Measurements from ENCODE around the gene AHCYL1. TPM values are rescaled to one million over a fixed set of nuclear protein-coding genes. Genes with fewer than 3 reads are reported as not detected.
"Not testable (repeated sequence)": the region's sequence is repeated elsewhere in the genome, so short reads cannot be mapped to it uniquely, and the experiment has no call there.

Gene AHCYL1
- total RNA-seq: 10 to 100 TPM; 60.1 to 80.8 TPM

DNA sequence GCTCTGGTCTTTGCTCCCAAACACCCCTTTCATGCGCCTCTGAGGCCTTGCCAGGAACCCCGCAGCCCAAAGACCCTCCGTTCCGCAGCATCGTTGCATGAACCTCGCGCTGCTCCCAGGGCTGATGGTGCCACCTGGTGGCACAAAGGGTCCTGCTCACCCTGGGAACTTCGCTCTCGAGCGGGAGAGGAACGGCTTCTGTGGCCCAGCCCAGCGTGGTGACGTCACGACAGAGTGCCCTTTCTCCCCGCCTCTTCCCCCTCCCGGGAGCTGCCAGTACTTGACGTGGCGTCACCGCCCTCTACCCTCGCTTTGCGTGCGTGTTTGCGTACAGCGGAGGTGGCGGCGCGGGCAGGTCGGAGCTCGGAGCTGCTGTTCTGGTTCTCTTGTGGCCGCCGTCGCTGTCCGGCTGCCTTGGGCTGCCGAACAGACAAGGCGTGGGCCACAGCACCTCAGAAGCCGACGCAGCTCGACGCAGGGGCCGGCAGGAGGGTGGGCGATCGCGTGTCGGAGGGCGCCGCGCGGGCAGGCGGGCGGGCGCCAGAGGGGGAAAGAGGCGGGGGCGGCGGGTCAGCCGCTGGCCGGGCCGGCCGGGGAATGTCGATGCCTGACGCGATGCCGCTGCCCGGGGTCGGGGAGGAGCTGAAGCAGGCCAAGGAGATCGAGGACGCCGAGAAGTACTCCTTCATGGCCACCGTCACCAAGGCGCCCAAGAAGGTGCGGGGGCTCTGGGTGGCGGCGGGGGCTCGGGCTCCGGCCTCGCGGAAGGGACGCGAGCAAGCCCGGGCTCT is at the start of gene AHCYL1:
Gene AHCYL1, plus strand, starts transcription at position 310 of the 791 bp plus-strand sequence. Its CDS starts 288 bp downstream, at position 598.
- peak within 1 kb of the TSS; percentile 89 for H3K27ac Mint-ChIP-seq
- H3K9me3 Mint-ChIP-seq: no peaks in the 10 kb centered on the region
- peaks cover 23% of the 10 kb centered on the region for H3K4me1 Mint-ChIP-seq
- H3K27me3 Mint-ChIP-seq: no peaks in the 10 kb centered on the region
- ATAC-seq (replicated peaks): peak; percentile 97
- peak within 1 kb of the TSS; percentile 89 for H3K4me3 Mint-ChIP-seq
- peaks cover 50% of the 10 kb centered on the region for H3K36me3 Mint-ChIP-seq (ENCODE audit: low read depth)

DNA sequence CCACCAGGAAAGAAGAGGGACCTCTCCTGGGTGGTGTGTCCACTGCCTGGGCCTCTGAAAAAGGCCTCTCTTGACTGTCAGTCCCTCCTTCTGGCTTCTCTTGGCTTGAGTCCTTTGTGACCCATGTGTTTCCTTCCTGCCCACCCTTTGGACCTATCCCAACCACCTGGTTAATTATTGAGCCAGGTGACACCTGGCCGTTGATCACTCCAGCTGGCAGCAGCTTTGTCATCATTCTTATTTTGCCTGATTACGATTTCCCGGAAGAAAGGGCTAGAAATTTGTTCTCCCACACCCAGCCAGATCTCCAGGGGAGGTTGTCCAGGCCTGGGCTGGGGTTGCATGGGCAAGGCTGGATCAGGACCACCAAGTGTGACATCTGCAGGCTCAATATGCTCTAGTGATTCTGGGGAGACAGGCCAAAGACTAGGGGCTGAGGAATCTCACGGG is 49.1 kb upstream of the AHCYL1 start:
- H3K36me3 Mint-ChIP-seq (ENCODE audit: low read depth): peaks cover 2% of the 10 kb centered on the region
- ATAC-seq (replicated peaks): no peak
- H3K27ac Mint-ChIP-seq: no peak overlapping the region
- H3K27me3 Mint-ChIP-seq: no peaks in the 10 kb centered on the region
- no peak overlapping the region for H3K4me3 Mint-ChIP-seq
- H3K4me1 Mint-ChIP-seq: peaks cover 5% of the 10 kb centered on the region
- H3K9me3 Mint-ChIP-seq: peaks cover 9% of the 10 kb centered on the region

DNA sequence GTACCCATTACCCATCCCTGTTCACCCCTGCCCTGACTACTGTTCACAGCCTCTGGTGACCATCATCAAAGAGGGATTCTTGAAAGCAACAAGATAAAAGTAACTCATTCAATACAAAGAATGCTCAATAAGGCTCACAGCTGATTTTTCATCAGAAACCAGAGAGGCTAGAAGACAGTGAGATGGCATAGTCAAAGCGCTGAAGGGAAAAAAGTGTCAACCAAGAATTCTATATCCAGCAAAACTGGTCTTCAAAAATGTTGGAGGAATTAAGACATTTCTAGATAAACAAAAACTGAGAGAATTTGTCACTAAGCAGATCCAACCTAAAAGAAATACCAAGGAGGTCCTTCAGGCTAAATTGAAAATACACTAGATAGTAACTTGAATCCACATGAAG is 46.8 kb upstream of the AHCYL1 start:
- Mint-ChIP-seq H3K27me3 (no peaks in the 10 kb centered on the region), H3K4me3 (no peak overlapping the region), H3K36me3 (ENCODE audit: low read depth) (no peaks in the 10 kb centered on the region), H3K27ac (no peak overlapping the region), H3K4me1 (peaks cover 5% of the 10 kb centered on the region), H3K9me3 (peaks cover 9% of the 10 kb centered on the region)
- ATAC-seq (replicated peaks): no peak

DNA sequence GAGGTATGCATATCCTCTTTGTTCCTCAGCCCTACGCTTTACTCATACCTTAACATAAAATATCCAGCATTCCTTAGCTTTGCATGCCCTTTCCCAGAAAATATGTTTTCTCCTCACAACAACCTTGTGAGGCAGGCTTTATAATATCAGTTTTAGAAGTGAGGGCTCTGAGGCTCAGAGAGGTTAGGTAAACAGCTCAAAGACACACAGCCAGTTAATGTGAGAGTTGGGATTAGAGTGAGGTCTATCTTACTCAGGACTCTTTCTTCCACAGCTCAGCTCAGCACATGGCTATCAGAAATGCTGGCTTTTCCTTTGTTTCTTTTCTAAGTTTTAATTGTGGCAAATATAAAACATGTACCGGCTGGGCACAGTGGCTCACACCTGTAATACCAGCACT is 46.0 kb upstream of the AHCYL1 start:
- no peak for ATAC-seq (replicated peaks)
- Mint-ChIP-seq H3K4me1 (peaks cover 5% of the 10 kb centered on the region), H3K9me3 (peaks cover 9% of the 10 kb centered on the region), H3K27me3 (no peaks in the 10 kb centered on the region), H3K27ac (no peak overlapping the region), H3K4me3 (no peak overlapping the region), H3K36me3 (ENCODE audit: low read depth) (no peaks in the 10 kb centered on the region)

DNA sequence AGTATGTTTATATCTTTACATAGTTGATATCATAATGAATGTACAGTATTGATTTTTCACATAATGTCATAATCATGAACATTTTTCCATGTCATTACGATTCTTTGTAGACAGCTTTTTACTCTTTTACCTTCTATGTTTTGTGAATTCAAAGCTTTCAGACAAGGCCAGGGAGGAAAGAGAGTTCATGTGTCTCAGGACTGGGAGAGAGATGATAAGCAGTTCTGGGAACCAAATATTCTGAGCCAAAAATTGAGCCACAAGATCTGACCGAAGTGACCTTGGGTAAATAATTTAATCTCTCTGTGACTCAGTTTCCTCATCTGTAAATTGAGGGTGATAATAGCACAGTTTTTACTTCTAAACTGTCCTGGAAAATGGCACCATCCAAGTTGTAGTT is 42.1 kb upstream of the AHCYL1 start:
- Mint-ChIP-seq H3K4me3 (no peak overlapping the region), H3K4me1 (peaks cover 4% of the 10 kb centered on the region), H3K36me3 (ENCODE audit: low read depth) (no peaks in the 10 kb centered on the region), H3K9me3 (no peaks in the 10 kb centered on the region), H3K27me3 (peaks cover 3% of the 10 kb centered on the region), H3K27ac (no peak overlapping the region)
- ATAC-seq (replicated peaks): no peak

DNA sequence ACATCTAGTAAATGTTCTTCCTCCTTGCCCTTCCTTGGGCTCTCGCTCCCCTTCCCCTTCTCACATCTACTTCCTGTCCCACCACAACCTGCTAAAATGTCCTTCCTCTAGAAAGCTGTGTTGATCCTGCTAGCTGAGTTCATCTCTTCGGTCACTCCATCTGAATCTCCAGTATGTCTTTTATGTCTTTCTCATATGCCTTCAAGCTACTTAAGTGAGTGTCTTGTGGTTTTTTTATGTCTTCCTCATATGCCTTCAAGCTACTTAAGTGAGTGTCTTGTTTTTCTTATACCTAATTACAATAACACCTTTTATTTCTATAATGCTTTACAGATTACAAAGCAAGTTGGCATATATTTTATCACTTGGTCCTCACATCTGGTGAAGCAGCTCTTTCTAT is 40.0 kb upstream of the AHCYL1 start:
- Mint-ChIP-seq H3K36me3 (ENCODE audit: low read depth) (no peaks in the 10 kb centered on the region), H3K27ac (no peak overlapping the region), H3K9me3 (no peaks in the 10 kb centered on the region), H3K4me3 (no peak overlapping the region), H3K27me3 (peaks cover 3% of the 10 kb centered on the region), H3K4me1 (peaks cover 9% of the 10 kb centered on the region)
- no peak for ATAC-seq (replicated peaks)

DNA sequence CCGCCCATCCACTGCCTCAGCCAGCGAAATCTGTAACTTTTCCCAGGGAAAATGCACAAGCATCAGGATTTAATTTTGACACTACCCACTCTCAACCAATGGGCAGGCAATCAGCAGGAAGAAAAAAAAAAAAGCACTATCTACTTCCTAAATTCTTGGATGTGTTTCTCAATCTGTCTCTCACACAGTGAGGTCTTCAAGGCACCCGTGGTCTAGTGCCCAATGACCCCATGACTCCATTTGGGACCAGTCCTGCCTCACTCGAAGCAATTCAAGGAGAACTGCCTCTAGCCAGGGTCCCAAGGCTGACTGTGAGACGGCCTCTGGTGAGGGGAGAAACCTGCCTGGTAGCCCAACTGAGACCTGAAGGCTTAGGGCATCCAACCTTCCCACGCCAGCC is 38.1 kb upstream of the AHCYL1 start:
- no peak overlapping the region for H3K4me3 Mint-ChIP-seq
- no peak for ATAC-seq (replicated peaks)
- peaks cover 9% of the 10 kb centered on the region for H3K4me1 Mint-ChIP-seq
- no peaks in the 10 kb centered on the region for H3K36me3 Mint-ChIP-seq (ENCODE audit: low read depth)
- H3K27me3 Mint-ChIP-seq: peaks cover 3% of the 10 kb centered on the region
- H3K9me3 Mint-ChIP-seq: no peaks in the 10 kb centered on the region
- H3K27ac Mint-ChIP-seq: no peak overlapping the region

DNA sequence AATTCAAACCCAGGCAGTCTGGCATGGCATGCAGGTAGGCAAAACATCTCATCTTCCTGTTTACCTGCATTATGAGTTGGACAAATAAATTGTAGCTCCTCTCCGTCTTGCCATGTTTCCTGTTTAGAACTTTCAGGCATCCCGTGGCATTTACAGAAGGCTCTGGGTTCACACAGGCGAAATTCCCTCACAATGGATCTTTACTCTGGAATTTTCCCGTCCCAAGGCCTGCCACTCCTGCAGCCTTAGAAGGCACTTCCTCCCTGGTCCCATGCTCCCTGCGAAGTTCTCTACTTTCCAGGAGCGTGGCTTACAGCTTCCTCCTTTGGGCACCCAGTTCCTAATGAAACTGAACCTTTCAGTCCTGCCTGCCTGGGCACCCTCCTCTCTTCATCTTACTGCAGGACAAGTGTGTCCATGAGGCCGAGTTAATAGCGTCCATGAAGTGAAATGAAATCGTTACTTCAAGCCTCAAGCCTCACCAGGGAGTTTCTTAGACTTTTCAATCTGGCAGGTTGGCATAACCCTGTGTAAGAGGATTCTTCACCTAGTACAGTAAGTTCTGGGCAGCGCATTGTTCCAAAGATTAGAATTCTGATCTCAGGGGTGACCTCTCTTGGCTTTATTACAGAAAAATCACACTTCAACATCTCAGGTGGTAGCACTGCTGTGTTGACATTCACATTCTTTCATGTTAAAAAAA is 36.8 kb upstream of the AHCYL1 start:
- ATAC-seq (replicated peaks): no peak
- H3K4me3 Mint-ChIP-seq: no peak overlapping the region
- no peak overlapping the region for H3K27ac Mint-ChIP-seq
- H3K36me3 Mint-ChIP-seq (ENCODE audit: low read depth): no peaks in the 10 kb centered on the region
- H3K9me3 Mint-ChIP-seq: no peaks in the 10 kb centered on the region
- peaks cover 3% of the 10 kb centered on the region for H3K27me3 Mint-ChIP-seq
- peaks cover 9% of the 10 kb centered on the region for H3K4me1 Mint-ChIP-seq

DNA sequence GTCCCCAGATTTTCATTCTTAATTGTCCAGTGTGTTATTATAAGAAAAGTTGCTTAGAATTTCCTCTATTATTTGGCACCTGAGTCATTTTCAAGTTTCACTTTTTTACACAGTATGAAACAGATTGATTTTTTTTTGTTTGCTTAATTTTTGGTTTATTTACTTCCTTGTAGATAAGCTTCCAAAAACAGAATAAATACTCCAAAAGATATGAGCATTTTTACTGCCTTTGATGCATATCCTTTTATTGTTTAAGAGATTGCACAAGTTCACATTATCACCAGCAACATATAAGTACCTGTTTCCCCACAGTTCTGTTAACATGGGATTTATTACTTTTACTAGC is 36.3 kb upstream of the AHCYL1 start:
- peaks cover 9% of the 10 kb centered on the region for H3K4me1 Mint-ChIP-seq
- no peaks in the 10 kb centered on the region for H3K9me3 Mint-ChIP-seq
- ATAC-seq (replicated peaks): no peak
- no peak overlapping the region for H3K27ac Mint-ChIP-seq
- peaks cover 3% of the 10 kb centered on the region for H3K27me3 Mint-ChIP-seq
- H3K36me3 Mint-ChIP-seq (ENCODE audit: low read depth): no peaks in the 10 kb centered on the region
- H3K4me3 Mint-ChIP-seq: no peak overlapping the region

DNA sequence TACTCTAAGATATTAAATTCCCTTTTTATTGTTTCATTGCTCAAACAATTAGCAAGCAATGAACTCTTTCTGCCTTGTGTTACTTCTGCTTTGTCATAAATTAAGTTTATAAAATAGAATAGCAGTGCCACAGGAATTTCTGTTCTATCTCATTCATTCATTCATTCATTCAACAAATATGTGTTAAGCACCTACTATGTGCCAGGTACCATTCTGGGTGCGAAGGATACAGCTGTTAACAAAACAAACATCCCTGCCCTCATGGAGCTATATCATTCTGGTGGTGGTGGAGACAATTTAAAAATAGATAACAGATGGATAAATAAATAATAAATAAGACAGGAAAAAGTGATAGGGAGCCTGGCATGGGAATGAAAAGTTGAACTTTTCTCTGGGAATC is 34.5 kb upstream of the AHCYL1 start:
- Mint-ChIP-seq H3K27ac (no peak overlapping the region), H3K4me1 (peaks cover 5% of the 10 kb centered on the region), H3K9me3 (no peaks in the 10 kb centered on the region), H3K36me3 (ENCODE audit: low read depth) (no peaks in the 10 kb centered on the region), H3K27me3 (peaks cover 3% of the 10 kb centered on the region), H3K4me3 (no peak overlapping the region)
- ATAC-seq (replicated peaks): no peak

DNA sequence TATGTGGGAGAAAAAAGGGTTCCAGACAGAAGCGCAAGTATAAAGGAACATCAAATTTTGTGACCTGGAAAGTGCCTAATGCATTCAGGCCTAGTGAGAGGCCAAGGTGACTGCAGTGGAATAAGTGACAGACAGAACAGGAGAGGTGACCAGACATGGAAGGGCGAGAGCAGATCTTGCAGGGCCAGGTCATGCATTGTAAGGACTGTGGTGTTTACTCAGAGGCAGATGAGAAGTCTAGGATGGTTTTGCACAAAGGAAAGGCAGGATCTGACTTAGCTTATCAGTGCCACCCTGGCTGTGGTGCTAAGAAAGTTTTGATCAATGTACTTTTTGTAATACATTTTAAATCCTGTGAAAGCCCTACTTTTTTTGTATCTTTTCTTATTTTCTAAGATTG is 34.1 kb upstream of the AHCYL1 start:
- H3K9me3 Mint-ChIP-seq: no peaks in the 10 kb centered on the region
- H3K36me3 Mint-ChIP-seq (ENCODE audit: low read depth): no peaks in the 10 kb centered on the region
- H3K27ac Mint-ChIP-seq: no peak overlapping the region
- H3K27me3 Mint-ChIP-seq: peaks cover 3% of the 10 kb centered on the region
- H3K4me1 Mint-ChIP-seq: peaks cover 5% of the 10 kb centered on the region
- no peak overlapping the region for H3K4me3 Mint-ChIP-seq
- no peak for ATAC-seq (replicated peaks)

DNA sequence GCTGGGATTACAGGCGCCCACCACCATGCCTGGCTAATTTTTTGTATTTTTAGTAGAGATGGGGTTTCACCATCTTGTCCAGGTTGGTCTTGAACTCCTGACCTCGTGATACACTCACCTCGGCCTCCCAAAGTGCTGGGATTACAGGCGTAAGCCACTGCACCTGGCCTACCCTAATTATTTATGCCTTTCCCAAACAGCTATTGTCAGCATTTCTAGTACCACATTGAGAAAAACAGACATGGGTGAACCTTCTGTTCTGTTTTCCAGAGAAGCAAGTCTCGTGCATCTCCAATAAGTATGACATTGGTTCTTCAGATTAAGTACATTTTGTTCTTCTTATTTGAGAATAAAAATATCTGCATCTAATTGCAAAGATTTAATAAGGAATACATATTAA is 33.1 kb upstream of the AHCYL1 start:
- H3K36me3 Mint-ChIP-seq (ENCODE audit: low read depth); H3K27ac Mint-ChIP-seq; H3K4me1 Mint-ChIP-seq: not testable (repeated sequence)

DNA sequence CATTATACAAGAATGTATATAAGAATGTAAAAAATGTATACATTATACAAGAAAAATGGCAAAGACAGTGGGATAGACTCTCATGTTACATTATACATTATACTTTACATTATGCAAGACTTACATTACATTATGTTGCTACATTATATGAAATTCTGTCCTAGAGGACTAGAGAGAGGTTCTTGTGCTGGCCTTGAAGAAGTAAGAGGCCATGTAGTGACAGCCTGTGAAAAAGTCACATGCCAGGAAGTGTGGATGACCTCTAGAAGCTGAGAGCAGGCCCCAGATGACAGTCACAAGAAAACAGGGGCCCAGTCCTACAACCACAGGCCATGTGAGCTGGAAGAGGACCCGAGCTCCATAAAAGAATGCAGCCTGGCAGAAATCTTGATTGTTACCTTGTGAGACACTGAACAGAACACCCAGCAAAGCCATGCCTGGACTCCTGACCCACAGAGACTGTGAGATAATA is 30.5 kb upstream of the AHCYL1 start:
- no peaks in the 10 kb centered on the region for H3K36me3 Mint-ChIP-seq (ENCODE audit: low read depth)
- no peaks in the 10 kb centered on the region for H3K9me3 Mint-ChIP-seq
- peaks cover 11% of the 10 kb centered on the region for H3K27me3 Mint-ChIP-seq
- no peak overlapping the region for H3K4me3 Mint-ChIP-seq
- no peak overlapping the region for H3K27ac Mint-ChIP-seq
- no peaks in the 10 kb centered on the region for H3K4me1 Mint-ChIP-seq
- no peak for ATAC-seq (replicated peaks)

More for the DNA sequence above, 33.1 kb upstream of the AHCYL1 start:
- ATAC-seq (replicated peaks); H3K27me3 Mint-ChIP-seq; H3K4me3 Mint-ChIP-seq; H3K9me3 Mint-ChIP-seq: not testable (repeated sequence)

DNA sequence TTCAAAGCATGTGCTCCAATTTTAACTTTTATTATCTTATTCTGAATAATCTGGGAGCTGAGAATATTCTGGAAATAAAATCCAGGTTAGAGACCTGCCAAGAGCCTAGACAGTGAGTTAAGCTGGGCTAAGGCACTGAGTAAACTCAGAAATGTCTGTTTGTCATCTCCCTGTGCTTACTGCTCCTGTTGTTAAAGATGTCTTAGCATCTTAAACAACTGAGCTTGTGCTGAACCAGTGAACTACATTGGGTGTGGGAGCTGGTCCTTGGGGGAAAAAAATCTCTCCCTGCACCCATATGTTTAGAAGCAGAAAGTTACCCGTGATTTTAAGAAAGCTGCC is 25.0 kb upstream of the AHCYL1 start:
- H3K9me3 Mint-ChIP-seq: no peaks in the 10 kb centered on the region

More for the DNA sequence above, 25.0 kb upstream of the AHCYL1 start:
- no peak for ATAC-seq (replicated peaks)
- H3K36me3 Mint-ChIP-seq (ENCODE audit: low read depth): no peaks in the 10 kb centered on the region
- no peaks in the 10 kb centered on the region for H3K4me1 Mint-ChIP-seq
- peaks cover 11% of the 10 kb centered on the region for H3K27me3 Mint-ChIP-seq
- H3K4me3 Mint-ChIP-seq: no peak overlapping the region
- no peak overlapping the region for H3K27ac Mint-ChIP-seq
